ENCODE measurements around the gene MSANTD7. TPM values are rescaled to one million over a fixed set of nuclear protein-coding genes. Genes with fewer than 3 reads are reported as not detected.
A peak's percentile ranks its signal among the peaks of the same experiment; 100 is the strongest.

Gene MSANTD7
- total and polyA plus RNA-seq, 9 of the 15 experiments (the other 6 are each of a cell fraction or from before 2014, with no cell fraction given) = 5.2 to 27.3 (median 23.6) TPM

GRCh38 chr10:14837757-14838581 lies at the start of gene MSANTD7, which contains the start of the genes CDNF and HSPA14 (continued):
- TF ChIP-seq ZNF280A (IDR thresholded peaks at IDR 0.05; ENCODE audit: low read depth, partially characterized antibody) (no peak), BRD9 (IDR thresholded peaks at IDR 0.05; ENCODE audit: low read depth, partially characterized antibody) (no peak), RERE (CRISPR knock-in tag; IDR thresholded peaks at IDR 0.05; ENCODE audit: borderline replicate concordance) (no peak), CHCHD3 (CRISPR knock-in tag; IDR thresholded peaks at IDR 0.05) (no peak), KDM5B (IDR thresholded peaks at IDR 0.05; ENCODE audit: insufficient replicate concordance, low read depth, low read length) (peak; percentile 94), PHF21A (IDR thresholded peaks at IDR 0.05; ENCODE audit: borderline replicate concordance, low read depth) (no peak), SNRNP70 (optimal IDR thresholded peaks at IDR 0.05; ENCODE audit: low read depth, low read length) (no peak), PTRF (tag; IDR thresholded peaks at IDR 0.05) (no peak), SIN3A (IDR thresholded peaks at IDR 0.05; ENCODE audit: borderline replicate concordance in 2 of 2, control insufficient read depth in 1 of 2, low read depth in 2 of 2, low read length in 2 of 2) (peak; percentile 80 to 81; a peak in 2 of 4 replicates), PHF20 (IDR thresholded peaks at IDR 0.05; ENCODE audit: partially characterized antibody) (peak; percentile 63), THRB (CRISPR knock-in tag; conservative IDR thresholded peaks at IDR 0.05) (no peak), TARDBP (IDR thresholded peaks at IDR 0.05) (no peak), HDAC6 (IDR thresholded peaks at IDR 0.05; ENCODE audit: low read depth, low read length) (no peak), POLR2A (conservative IDR thresholded peaks at IDR 0.05) (peak; percentile 96), LARP7 (IDR thresholded peaks at IDR 0.05) (no peak), PRMT5 (CRISPR knock-in tag; IDR thresholded peaks at IDR 0.05) (no peak), ID3 (CRISPR knock-in tag; IDR thresholded peaks at IDR 0.05) (no peak), ID3 (tag; IDR thresholded peaks at IDR 0.05) (0 out of 2 replicates have a peak, but pooled peaks have one; percentile 31), TAF15 (IDR thresholded peaks at IDR 0.05; ENCODE audit: low read depth, low read length) (no peak), ZNF778 (CRISPR knock-in tag; IDR thresholded peaks at IDR 0.05) (no peak)

Measured in K562 (cell line).